HEK293T (cell line): ENCODE data around the gene PRICKLE2.

Experiments used
- CTCF ChIA-PET: fragments of 350-600 bp; formaldehyde crosslinking; extraction: SDS; loops from one replicate; lab custom pipeline; 2021; ENCODE audit warnings: antibody characterized with exemption, inconsistent platforms; lab: Yijun Ruan, JAX
- POLR2A ChIA-PET: fragments of 350-600 bp; formaldehyde crosslinking; extraction: SDS; loops from one replicate; lab custom pipeline; 2020; ENCODE audit warnings: antibody characterized with exemption, inconsistent platforms; lab: Yijun Ruan, JAX
- DNase-seq: peaks from one replicate; pipeline ENCODE4 v3.0.0; 2012; ENCODE audit warnings: mixed read lengths; ENCODE audit errors: extremely low spot score
- ARNT ChIP-seq: fragments of 450-650 bp; IDR thresholded peaks from 2 replicates; pipeline ENCODE4 v1.6.1; 2017; ENCODE audit warnings: mild to moderate bottlenecking
- BHLHE40 ChIP-seq: fragments of 450-650 bp; IDR thresholded peaks from 2 replicates; pipeline ENCODE4 v1.6.1; 2016; ENCODE audit warnings: mild to moderate bottlenecking, moderate library complexity, borderline replicate concordance
- CTBP1 ChIP-seq: fragments of 450-650 bp; IDR thresholded peaks from 2 replicates; pipeline ENCODE4 v1.6.1; 2016; ENCODE audit warnings: borderline replicate concordance
- ELF4 ChIP-seq: fragments of 450-650 bp; IDR thresholded peaks from 2 replicates; pipeline ENCODE4 v1.6.1; 2017; ENCODE audit warnings: antibody characterized with exemption
- FOXA1 ChIP-seq: fragments of 450-650 bp; IDR thresholded peaks from 2 replicates; pipeline ENCODE4 v1.6.1; 2016; ENCODE audit warnings: mild to moderate bottlenecking
- FOXK2 ChIP-seq: fragments of 450-650 bp; IDR thresholded peaks from 2 replicates; pipeline ENCODE4 v1.6.1; 2016; ENCODE audit warnings: mild to moderate bottlenecking
- FOXM1 ChIP-seq: fragments of 450-650 bp; IDR thresholded peaks from 2 replicates; pipeline ENCODE4 v1.6.1; 2017; ENCODE audit warnings: mild to moderate bottlenecking, borderline replicate concordance
- HDGF ChIP-seq: fragments of 450-650 bp; IDR thresholded peaks from 2 replicates; pipeline ENCODE4 v1.6.1; 2017; ENCODE audit warnings: antibody characterized with exemption, borderline replicate concordance
- L3MBTL2 ChIP-seq: fragments of 450-650 bp; conservative IDR thresholded peaks from 2 replicates; pipeline ENCODE4 v1.6.1; 2016; ENCODE audit warnings: mild to moderate bottlenecking
- LEF1 ChIP-seq: fragments of 450-650 bp; IDR thresholded peaks from 2 replicates; pipeline ENCODE4 v1.6.1; 2017; ENCODE audit warnings: mild to moderate bottlenecking, borderline replicate concordance
- NFRKB ChIP-seq: fragments of 450-650 bp; IDR thresholded peaks from 2 replicates; pipeline ENCODE4 v1.6.1; 2016; ENCODE audit warnings: mild to moderate bottlenecking, moderate library complexity
- SP1 ChIP-seq: fragments of 450-650 bp; IDR thresholded peaks from 2 replicates; pipeline ENCODE4 v1.6.1; 2017
- SUZ12 ChIP-seq: fragments of 450-650 bp; IDR thresholded peaks from 2 replicates; pipeline ENCODE4 v1.6.1; 2016; ENCODE audit warnings: mild to moderate bottlenecking
- TARDBP ChIP-seq: fragments of 450-650 bp; IDR thresholded peaks from 2 replicates; pipeline ENCODE4 v1.6.1; 2016
- ZNF384 ChIP-seq: fragments of 450-650 bp; IDR thresholded peaks from 2 replicates; pipeline ENCODE4 v1.6.1; 2016
- TF ChIP-seq, protein P1 (sequence below): fragments of 450-650 bp; IDR thresholded peaks from 2 replicates; pipeline ENCODE4 v1.6.1; 2016

The PRICKLE2 gene

DNA sequence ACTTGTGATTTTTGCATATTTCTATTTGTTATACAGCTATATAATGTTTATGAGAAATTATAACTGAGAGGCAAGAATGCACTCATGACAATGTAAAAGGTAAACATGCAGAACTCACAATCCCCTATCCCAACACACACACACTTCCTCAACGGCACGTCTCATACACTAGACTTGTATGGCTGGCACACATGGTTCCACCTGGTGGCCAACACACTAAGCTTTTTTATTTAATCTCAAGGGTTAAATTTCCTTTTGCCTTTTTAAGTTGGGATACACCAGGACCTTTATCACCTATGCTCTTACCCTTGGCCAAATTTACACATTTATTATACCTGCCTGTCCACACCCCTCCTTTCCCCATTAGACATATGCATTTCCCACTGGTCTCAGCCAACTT, 113.4 kb downstream of the PRICKLE2 start:
- POLR2A ChIA-PET, result no interaction called here
- DNase-seq, result no peak
- TF ChIP-seq BHLHE40, result no peak
- TF ChIP-seq ARNT, result no peak
- TF ChIP-seq ZNF384, result no peak
- TF ChIP-seq SP1, result no peak
- no peak for TF ChIP-seq SUZ12
- TF ChIP-seq FOXM1, result no peak
- no peak for TF ChIP-seq FOXK2
- no peak for TF ChIP-seq CTBP1
- no peak for TF ChIP-seq FOXA1
- TF ChIP-seq TARDBP, result no peak
- TF ChIP-seq NFRKB, result no peak
- TF ChIP-seq, protein P1, sequence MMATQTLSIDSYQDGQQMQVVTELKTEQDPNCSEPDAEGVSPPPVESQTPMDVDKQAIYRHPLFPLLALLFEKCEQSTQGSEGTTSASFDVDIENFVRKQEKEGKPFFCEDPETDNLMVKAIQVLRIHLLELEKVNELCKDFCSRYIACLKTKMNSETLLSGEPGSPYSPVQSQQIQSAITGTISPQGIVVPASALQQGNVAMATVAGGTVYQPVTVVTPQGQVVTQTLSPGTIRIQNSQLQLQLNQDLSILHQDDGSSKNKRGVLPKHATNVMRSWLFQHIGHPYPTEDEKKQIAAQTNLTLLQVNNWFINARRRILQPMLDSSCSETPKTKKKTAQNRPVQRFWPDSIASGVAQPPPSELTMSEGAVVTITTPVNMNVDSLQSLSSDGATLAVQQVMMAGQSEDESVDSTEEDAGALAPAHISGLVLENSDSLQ, result no peak
- TF ChIP-seq LEF1, result no peak
- no peak for TF ChIP-seq ELF4
- TF ChIP-seq L3MBTL2, result no peak
- no peak for TF ChIP-seq HDGF

GRCh38 chr3:64111083-64111482, 114.2 kb downstream of the PRICKLE2 start:
- DNase-seq, result no peak
- ChIA-PET CTCF (no interaction called here), POLR2A (no interaction called here)
- TF ChIP-seq ZNF384 (no peak), SUZ12 (no peak)

More for the DNA sequence above, 113.4 kb downstream of the PRICKLE2 start:
- CTCF ChIA-PET, result no interaction called here

DNA sequence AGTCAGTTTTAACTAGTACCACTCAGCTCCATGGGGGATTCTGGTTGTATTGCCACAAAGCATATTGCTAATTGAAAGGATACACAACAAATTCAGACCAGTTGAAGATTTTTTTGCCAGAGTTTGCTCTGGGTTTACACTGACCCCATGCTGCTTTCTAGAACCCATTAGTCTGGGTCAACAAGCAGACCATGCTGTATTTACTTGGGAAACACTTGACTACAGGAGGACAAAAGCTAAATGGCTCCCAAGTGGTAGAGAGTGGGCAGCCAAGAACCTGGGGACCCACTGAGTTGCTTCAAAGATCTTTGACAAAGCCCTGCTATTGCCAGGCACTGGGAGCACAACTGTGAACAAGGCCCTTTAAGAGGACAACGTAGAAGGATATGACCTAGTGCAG, 115.2 kb downstream of the PRICKLE2 start:
- POLR2A ChIA-PET, result no interaction called here
- CTCF ChIA-PET, result interaction anchor here (0.6 kb wide), 1 partner anchor 70 kb away, joined by 3 read pairs; no protein-coding TSS in a partner anchor
- TF ChIP-seq ELF4 (no peak), SUZ12 (no peak), ZNF384 (no peak), TARDBP (no peak), FOXM1 (no peak), LEF1 (no peak), ARNT (no peak), FOXK2 (no peak), SP1 (no peak), CTBP1 (no peak), L3MBTL2 (no peak), BHLHE40 (no peak), NFRKB (no peak), FOXA1 (no peak), HDGF (no peak)
- TF ChIP-seq, protein P1, result no peak
- no peak for DNase-seq

DNA sequence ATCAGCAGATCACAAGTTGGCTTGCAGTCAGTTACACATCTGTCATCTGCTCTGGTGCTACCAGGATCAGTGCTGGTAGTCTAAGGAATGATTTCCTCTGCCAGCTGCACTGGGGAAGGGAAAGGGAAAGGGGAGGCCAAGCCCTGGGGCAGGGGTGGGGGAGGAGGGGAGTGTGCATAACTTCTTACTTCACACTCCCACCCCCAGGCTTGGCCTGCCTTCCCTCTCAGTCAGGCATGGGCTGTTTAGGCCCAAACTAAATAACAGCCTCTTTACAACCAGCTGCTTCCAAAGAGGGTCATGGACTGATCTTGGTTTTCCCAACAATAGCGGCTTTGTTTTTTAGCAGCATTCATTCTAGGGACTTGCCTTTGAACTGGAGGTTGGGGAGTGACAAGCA, 115.8 kb downstream of the PRICKLE2 start:
- no peak for TF ChIP-seq SP1
- TF ChIP-seq HDGF, result no peak
- TF ChIP-seq NFRKB, result no peak
- TF ChIP-seq ELF4, result no peak
- no peak for TF ChIP-seq TARDBP
- no peak for TF ChIP-seq L3MBTL2
- TF ChIP-seq ZNF384, result no peak
- TF ChIP-seq, protein P1, result no peak
- no peak for TF ChIP-seq CTBP1
- TF ChIP-seq ARNT, result no peak
- TF ChIP-seq FOXK2, result no peak
- no peak for TF ChIP-seq SUZ12
- no peak for TF ChIP-seq FOXM1
- CTCF ChIA-PET, result interaction anchor here (0.6 kb wide), 1 partner anchor 70 kb away, joined by 3 read pairs; no protein-coding TSS in a partner anchor
- DNase-seq, result no peak
- POLR2A ChIA-PET, result no interaction called here

DNA sequence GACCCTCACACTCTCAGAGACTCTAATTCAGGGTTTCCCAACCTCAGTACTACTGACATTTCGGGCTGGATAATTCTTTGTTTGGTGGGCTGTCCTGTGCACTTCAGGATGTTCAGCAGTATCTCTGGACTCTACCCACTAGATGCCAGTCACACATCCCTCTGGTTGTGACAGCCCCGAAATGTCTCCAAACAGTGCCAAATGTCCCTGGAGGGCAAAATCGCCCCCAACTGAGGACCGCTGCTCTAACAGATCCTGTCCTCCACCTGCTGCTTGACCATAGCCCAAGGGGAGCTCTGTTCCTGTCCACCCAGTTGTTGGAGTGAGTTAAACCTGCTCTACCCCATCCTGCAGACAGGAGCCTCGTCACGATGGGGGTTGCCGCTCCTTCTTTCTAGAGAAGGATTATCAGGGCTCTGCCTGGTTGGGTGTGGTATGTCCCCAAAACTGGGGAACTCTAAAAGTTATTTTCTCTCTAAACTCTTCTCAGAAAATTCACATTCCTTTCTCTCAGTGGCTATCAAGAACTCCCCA, 116.4 kb downstream of the PRICKLE2 start:
- ChIA-PET CTCF (no interaction called here), POLR2A (no interaction called here)
- TF ChIP-seq ZNF384, result no peak
- no peak for TF ChIP-seq SP1
- TF ChIP-seq NFRKB, result no peak
- TF ChIP-seq L3MBTL2, result no peak
- TF ChIP-seq CTBP1, result no peak
- no peak for TF ChIP-seq TARDBP
- TF ChIP-seq FOXK2, result no peak
- TF ChIP-seq HDGF, result no peak
- TF ChIP-seq BHLHE40, result no peak
- DNase-seq, result no peak

- ChIA-PET POLR2A (no interaction called here), CTCF (no interaction called here)
- DNase-seq, result no peak
- TF ChIP-seq SUZ12, result no peak
- TF ChIP-seq TARDBP, result no peak
- no peak for TF ChIP-seq L3MBTL2
- no peak for TF ChIP-seq ZNF384
- no peak for TF ChIP-seq FOXA1
- TF ChIP-seq HDGF, result no peak
- no peak for TF ChIP-seq FOXK2
- TF ChIP-seq NFRKB, result no peak
- TF ChIP-seq BHLHE40, result no peak
- no peak for TF ChIP-seq ELF4
- no peak for TF ChIP-seq LEF1
- TF ChIP-seq ARNT, result no peak
- TF ChIP-seq, protein P1, result no peak
- no peak for TF ChIP-seq CTBP1
- TF ChIP-seq FOXM1, result no peak
- TF ChIP-seq SP1, result no peak
Measured at GRCh38 chr3:64108231-64108630, 117.0 kb downstream of the PRICKLE2 start.
